GM12801 (cell line): ENCODE data around the gene LKAAEAR1.

Source experiments
- CTCF ChIP-seq: IDR thresholded peaks from one replicate; pipeline ENCODE4 v1.5.1; 2011; ENCODE audit warnings: control low read depth; ENCODE audit not compliant: insufficient read length; ENCODE audit errors: extremely low read depth

Gene LKAAEAR1

GRCh38 chr20:64038565-64039292 lies 45.5 kb downstream of the LKAAEAR1 start:
- TF ChIP-seq CTCF: no peak

- TF ChIP-seq CTCF: no peak
Observed at GRCh38 chr20:64038224-64038564, 46.0 kb downstream of the LKAAEAR1 start.

GRCh38 chr20:64037498-64038213 lies 46.5 kb downstream of the LKAAEAR1 start:
- no peak for TF ChIP-seq CTCF

- TF ChIP-seq CTCF: no peak
Observed at GRCh38 chr20:64037199-64037497, 47.0 kb downstream of the LKAAEAR1 start.

GRCh38 chr20:64036346-64037198 lies 47.6 kb downstream of the LKAAEAR1 start:
- no peak for TF ChIP-seq CTCF

GRCh38 chr20:64035933-64036345 lies 48.3 kb downstream of the LKAAEAR1 start, which contains the start of gene C20orf204:
Gene C20orf204, plus strand, starts transcription at chr20:64036182. Its CDS starts 142 bp downstream, at chr20:64036324.
- no peak for TF ChIP-seq CTCF

GRCh38 chr20:64035066-64035932 lies 48.9 kb downstream of the LKAAEAR1 start:
- TF ChIP-seq CTCF: no peak
